Activated CD4-positive, alpha-beta T cell treated with anti-CD3 and anti-CD28 coated beads for 4 hours (primary cell): Measurements from ENCODE around the gene SOX14.

Experiments used
- DNase-seq, 2 donors: peaks; one replicate each; pipeline ENCODE4 v3.0.0-alpha.2; 2020

Gene SOX14

GRCh38 chr3:137768361-137769321 is 4.5 kb downstream of the SOX14 start:
- DNase-seq = no peak

- DNase-seq = no peak
Observed at GRCh38 chr3:137769322-137770065, 5.4 kb downstream of the SOX14 start.

- no peak for DNase-seq
Observed at GRCh38 chr3:137770066-137770834, 6.1 kb downstream of the SOX14 start.

DNA sequence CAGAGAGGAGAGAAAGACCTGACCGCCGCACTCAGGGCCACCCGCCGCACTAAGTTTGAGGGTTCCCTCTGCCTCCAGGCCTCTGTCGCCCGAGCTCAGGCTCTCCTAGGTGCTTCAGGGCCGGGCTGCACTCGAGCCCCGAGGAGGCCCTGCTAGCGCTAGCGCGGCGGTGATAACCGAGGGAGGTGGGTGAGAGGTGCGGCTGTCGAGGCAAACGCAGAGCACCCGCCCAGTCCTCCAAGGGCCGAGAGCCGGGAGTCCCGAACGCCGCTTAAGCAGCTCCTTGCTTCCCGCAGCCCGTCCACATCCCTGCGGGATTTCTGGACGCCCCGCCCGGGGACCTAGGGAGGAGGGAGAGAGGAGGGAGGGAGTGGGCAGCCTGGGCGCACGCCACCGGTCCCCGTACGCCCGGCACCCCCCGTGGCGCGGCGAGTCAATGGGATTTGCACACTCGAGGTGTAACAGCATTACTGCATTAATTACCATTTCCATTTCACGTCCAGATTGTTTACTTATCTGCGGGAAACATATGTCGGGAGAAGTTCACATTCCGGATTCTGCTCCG is 6.8 kb downstream of the SOX14 start:
- no peak for DNase-seq

GRCh38 chr3:137771401-137772213 is 7.5 kb downstream of the SOX14 start:
- no peak for DNase-seq

DNA sequence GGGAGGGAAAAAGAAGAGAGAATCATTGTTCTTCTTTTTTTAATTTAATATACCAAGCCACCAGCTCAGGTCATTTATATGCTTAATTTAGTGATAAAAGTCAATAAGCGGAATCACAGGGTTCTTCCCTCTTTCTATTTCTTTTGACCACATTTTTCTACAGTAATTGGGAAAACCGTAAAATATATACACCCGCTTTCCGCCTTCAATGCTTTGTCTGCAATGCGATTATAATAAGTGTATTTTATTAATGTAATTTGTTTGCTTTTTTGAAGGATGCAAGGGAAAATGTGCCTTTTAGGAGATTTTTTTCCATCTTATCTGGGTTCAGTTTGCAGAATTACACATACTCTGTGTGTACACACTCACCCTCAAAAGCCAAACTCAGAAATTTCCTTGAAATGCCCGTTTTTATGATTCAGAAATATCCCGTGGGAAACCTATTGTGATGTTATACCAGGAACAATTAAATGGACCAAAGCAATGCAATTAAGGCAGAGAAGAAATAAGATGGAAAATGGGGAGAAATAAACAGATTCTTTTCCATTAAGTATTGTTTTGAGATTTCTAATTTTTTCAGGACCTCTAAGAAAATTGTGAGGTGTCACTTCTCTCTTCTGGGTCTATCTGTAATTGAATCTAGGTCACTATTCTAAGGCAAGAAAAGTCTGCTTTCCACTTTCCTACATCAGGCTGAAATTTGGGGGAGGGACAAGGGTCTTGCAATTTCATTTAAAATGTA is 8.3 kb downstream of the SOX14 start:
- DNase-seq = no peak

- DNase-seq = no peak
Observed at GRCh38 chr3:137778941-137779340, 14.8 kb downstream of the SOX14 start.

DNA sequence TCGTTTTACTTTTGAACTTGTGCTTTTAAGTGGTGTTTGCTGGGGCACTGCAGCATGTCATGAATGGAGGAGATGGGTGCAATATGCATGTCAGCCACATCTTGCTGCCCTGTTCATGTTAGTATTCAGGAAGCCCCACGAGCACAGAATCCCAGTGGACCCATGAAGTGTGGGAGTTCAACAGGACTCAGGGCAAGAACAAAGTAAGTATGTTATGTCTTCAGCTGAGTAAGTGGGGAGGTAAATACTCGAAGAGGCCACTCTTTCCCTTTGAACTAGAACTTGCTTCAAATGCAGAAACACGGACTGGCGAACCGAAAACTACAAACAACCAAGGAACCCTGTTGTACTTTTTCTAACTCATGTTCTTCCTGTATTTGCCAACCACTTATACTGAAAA is 23.4 kb downstream of the SOX14 start:
- DNase-seq = no peak

DNA sequence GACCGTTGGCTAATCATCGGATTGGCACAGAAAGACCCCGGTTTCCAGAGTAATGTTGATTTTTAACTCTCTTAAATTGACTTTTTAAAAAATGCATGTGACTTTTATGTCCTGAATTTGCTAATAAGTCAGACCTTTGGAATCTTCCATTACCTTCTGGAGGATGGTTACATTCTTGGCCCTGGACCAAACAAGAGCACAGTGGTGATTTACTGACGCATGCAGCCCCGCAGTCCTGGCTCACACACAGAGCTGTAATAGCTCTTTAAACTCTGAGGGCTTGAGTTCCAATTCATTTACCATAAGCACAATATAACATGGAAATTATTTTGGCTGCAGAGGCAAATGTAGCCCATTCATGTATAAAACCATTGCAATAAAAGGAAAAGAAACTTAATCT is 25.1 kb downstream of the SOX14 start:
- no peak for DNase-seq

GRCh38 chr3:137792626-137793271 is 28.6 kb downstream of the SOX14 start:
- no peak for DNase-seq

GRCh38 chr3:137796993-137797392 is 32.9 kb downstream of the SOX14 start:
- no peak for DNase-seq

DNA sequence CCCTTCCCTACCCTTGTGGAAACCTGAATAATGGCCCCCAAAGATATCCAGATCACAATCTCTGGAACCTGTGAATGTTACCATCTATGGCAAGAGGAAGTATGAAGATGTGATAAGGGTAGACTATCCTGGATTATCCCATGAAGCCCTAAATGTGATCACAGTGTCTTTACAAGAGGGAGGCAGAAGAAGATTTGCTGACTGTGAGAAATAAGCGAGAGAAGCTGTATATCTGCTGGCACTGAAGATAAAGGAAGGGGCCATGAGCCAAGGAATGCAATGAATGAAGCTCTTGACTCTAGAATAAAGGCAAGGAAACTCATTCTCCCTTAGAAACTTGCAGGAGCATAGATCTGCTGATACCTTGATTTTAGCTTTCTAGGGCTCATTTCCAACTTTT is 39.1 kb downstream of the SOX14 start:
- DNase-seq = no peak

DNA sequence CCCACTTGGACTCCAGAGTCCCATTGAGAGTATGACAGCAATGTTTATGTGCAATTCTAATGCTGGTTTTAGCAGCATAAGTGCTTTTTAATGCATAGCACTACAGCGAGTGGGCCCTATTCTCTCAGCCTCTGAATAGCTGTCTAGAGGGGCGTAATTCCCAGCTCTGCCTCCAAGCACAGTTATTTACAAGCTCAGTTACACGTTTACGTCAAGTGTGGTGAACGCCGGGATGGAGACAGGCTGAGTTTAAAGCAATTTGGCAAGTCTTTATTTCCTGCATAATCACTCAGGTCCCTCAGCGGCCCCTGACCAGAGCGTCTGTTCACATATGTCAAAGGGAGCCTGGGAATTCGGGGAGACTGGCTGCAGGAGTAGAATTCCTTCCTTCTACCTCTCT is 43.9 kb downstream of the SOX14 start:
- no peak for DNase-seq

- no peak for DNase-seq
Observed at GRCh38 chr3:137809509-137809908, 45.4 kb downstream of the SOX14 start.

DNA sequence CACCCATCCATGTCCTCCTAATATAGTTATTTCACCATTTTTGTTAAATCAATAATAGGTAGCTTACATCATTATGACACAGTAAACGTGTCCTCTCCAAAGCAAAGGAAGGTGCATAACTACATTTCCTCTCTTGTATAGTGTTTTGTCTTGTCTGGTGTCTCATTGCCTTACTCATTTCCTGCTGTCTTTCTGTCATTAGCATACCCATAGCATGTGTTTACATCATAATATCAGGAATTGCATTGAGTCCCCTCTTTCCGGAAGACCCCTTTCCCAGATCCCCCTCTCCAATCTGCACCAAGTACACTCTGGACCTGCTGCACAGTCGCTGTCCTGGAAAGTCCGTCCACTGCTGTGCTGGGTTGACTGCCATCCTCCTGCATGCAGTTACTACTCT is 47.9 kb downstream of the SOX14 start:
- no peak for DNase-seq

GRCh38 chr3:137815251-137815650 is 51.1 kb downstream of the SOX14 start:
- DNase-seq = no peak
